Endothelial cell of umbilical vein (primary cell): ENCODE data around the gene ADARB1. TPM values are rescaled to one million over a fixed set of nuclear protein-coding genes. Genes with fewer than 3 reads are reported as not detected.

Source experiments
- BruUV-seq: library from RNA; stranded (reverse); fragments of 400-500 nt; replicated peaks from 2 replicates; lab custom pipeline; 2021; lab: Mats Ljungman, UMichigan
- CTCF ChIA-PET: fragments of 300-600, 350-600 bp; sonication (Branson Sonifier 250); formaldehyde crosslinking; loops from one replicate; lab custom pipeline; 2021; ENCODE audit warnings: antibody characterized with exemption, inconsistent platforms; lab: Charles Lee
- POLR2A ChIA-PET: fragments of 300-600, 350-600 bp; sonication (Branson Sonifier 250); formaldehyde crosslinking; loops from one replicate; lab custom pipeline; 2021; ENCODE audit warnings: antibody characterized with exemption, inconsistent platforms; lab: Charles Lee
- DNase-seq: peaks from one replicate; pipeline ENCODE4 v3.0.0-alpha.2; 2011; ENCODE audit warnings: low read depth, low spot score
- FAIRE-seq: peaks from 2 replicates; lab custom pipeline; 2011; peaks lifted over from hg19 to GRCh38; lab: Jason Lieb, UNC
- H2AFZ ChIP-seq: 2 replicates; pipeline ENCODE4 v1.6.0; 2012; ENCODE audit warnings: low read depth, low read length, control low read depth, inconsistent platforms
- H3K27ac ChIP-seq: 2 replicates; pipeline ENCODE4 v1.5.1; 2011; ENCODE audit warnings: low read depth, mild to moderate bottlenecking, control low read depth, low read length, moderate library complexity; ENCODE audit not compliant: insufficient read depth
- H3K27me3 ChIP-seq, 2 experiments: 2 replicates each; pipeline versions ENCODE4 v1.6.0 to v1.6.1; 2011; ENCODE audit warnings: low read length in 2 of 2, mixed read lengths in 1 of 2; ENCODE audit not compliant: control insufficient read depth in 2 of 2, insufficient read depth in 2 of 2
- H3K36me3 ChIP-seq, 2 experiments: 2 replicates in 1 of 2; 3 replicates in 1 of 2; pipeline ENCODE4 v1.5.1; 2011; ENCODE audit warnings: low read length in 2 of 2, mild to moderate bottlenecking in 1 of 2, moderate library complexity in 1 of 2; ENCODE audit not compliant: control insufficient read depth in 2 of 2, insufficient read depth in 2 of 2; ENCODE audit errors: extremely low read depth in 1 of 2
- H3K4me1 ChIP-seq: 3 replicates; pipeline ENCODE4 v1.5.1; 2011; ENCODE audit warnings: mild to moderate bottlenecking, low read length; ENCODE audit not compliant: control insufficient read depth, insufficient read depth; ENCODE audit errors: extremely low read depth
- H3K4me2 ChIP-seq: 2 replicates; pipeline ENCODE4 v1.6.1; 2011; ENCODE audit warnings: low read length, control low read depth, mixed read lengths; ENCODE audit not compliant: insufficient read depth
- H3K4me3 ChIP-seq, 3 experiments: fragments of 200-600 bp in 1 of 3; sonication (generic), shearing (Covaris generic) in 1 of 3; replicated peaks in 1 of 3; 2 replicates each; pipeline ENCODE4 v1.5.1; 2011 to 2016; ENCODE audit warnings: control low read depth in 3 of 3, low read length in 3 of 3, mild to moderate bottlenecking in 2 of 3, inconsistent platforms in 1 of 3, low read depth in 1 of 3, moderate library complexity in 1 of 3; ENCODE audit not compliant: insufficient read depth in 1 of 3
- H3K79me2 ChIP-seq: 2 replicates; pipeline ENCODE4 v1.6.0; 2012; ENCODE audit warnings: low read length, inconsistent platforms; ENCODE audit not compliant: control insufficient read depth, insufficient read depth
- H3K9ac ChIP-seq: replicated peaks from 2 replicates; pipeline ENCODE3; 2011; ENCODE audit warnings: low read length, control low read depth; ENCODE audit not compliant: insufficient read depth; ENCODE audit errors: extremely low read depth
- H3K9me1 ChIP-seq: replicated peaks from 3 replicates; pipeline ENCODE4 v1.6.0; 2011; ENCODE audit warnings: mild to moderate bottlenecking, low read length; ENCODE audit not compliant: control insufficient read depth, insufficient read depth; ENCODE audit errors: extremely low read depth
- H3K9me3 ChIP-seq: replicated peaks from 2 replicates; pipeline ENCODE4 v1.5.1; 2012; ENCODE audit warnings: low read length, inconsistent platforms; ENCODE audit not compliant: control insufficient read depth, insufficient read depth
- H4K20me1 ChIP-seq: replicated peaks from 2 replicates; pipeline ENCODE3; 2011; ENCODE audit warnings: mild to moderate bottlenecking, low read length; ENCODE audit not compliant: control insufficient read depth, insufficient read depth; ENCODE audit errors: extremely low read depth
- CTCF ChIP-seq, 2 donors: IDR thresholded peaks; 1 replicate in 1 of 2; 2 replicates in 1 of 2; pipeline ENCODE4 v1.5.1; 2011; ENCODE audit warnings: low read length in 2 of 2, mild to moderate bottlenecking in 2 of 2, moderate library complexity in 2 of 2, control low read depth in 1 of 2, inconsistent platforms in 1 of 2, low read depth in 1 of 2; ENCODE audit not compliant: insufficient read depth in 1 of 2; ENCODE audit errors: extremely low read depth in 1 of 2
- FOS ChIP-seq: IDR thresholded peaks from 2 replicates; pipeline ENCODE4 v1.6.1; 2011; ENCODE audit warnings: mild to moderate bottlenecking, low read length, moderate library complexity, borderline replicate concordance; ENCODE audit not compliant: insufficient read depth
- GATA2 ChIP-seq: IDR thresholded peaks from 2 replicates; pipeline ENCODE4 v1.7.0; 2011; ENCODE audit warnings: low read depth, mild to moderate bottlenecking, moderate library complexity, mixed read lengths, low read length; ENCODE audit not compliant: insufficient read length, insufficient read depth
- JUN ChIP-seq: IDR thresholded peaks from 2 replicates; pipeline ENCODE4 v1.6.1; 2011; ENCODE audit warnings: borderline replicate concordance, low read depth; ENCODE audit not compliant: insufficient read length, insufficient read depth
- MAX ChIP-seq: IDR thresholded peaks from 2 replicates; pipeline ENCODE4 v1.6.1; 2011; ENCODE audit not compliant: insufficient read depth, insufficient read length
- MYC ChIP-seq: IDR thresholded peaks from one replicate; pipeline ENCODE4 v1.6.1; 2011; ENCODE audit warnings: mild to moderate bottlenecking, low read depth, low read length
- POLR2A ChIP-seq: IDR thresholded peaks from 2 replicates; pipeline ENCODE4 v1.6.1; 2012; ENCODE audit warnings: low read depth, mild to moderate bottlenecking, control low read depth, low read length
- POLR2AphosphoS5 ChIP-seq: IDR thresholded peaks from 2 replicates; pipeline ENCODE4 v1.6.1; 2012; ENCODE audit warnings: low read depth, mild to moderate bottlenecking, control low read depth, low read length, moderate library complexity; ENCODE audit not compliant: insufficient read depth
- dilution Hi-C: fragments of 300-500 bp; cut with MboI; formaldehyde crosslinking; loops from one replicate; pipeline ENCODE4 v1.15.0; 2019; ENCODE audit warnings: low sequenced_read_pairs; ENCODE audit not compliant: extremely low pct_ligation_motif_present
- intact Hi-C: fragments of 100-400 bp; cut with micrococcal nuclease; formaldehyde crosslinking; loops from one replicate; pipeline ENCODE4 v1.10.0; 2022
- polyA plus RNA-seq, 4 experiments: library from polyadenylated mRNA; depleted of rRNA in 3 of 4; stranded (reverse) in 3 of 4; unstranded in 1 of 4; fragments of >200 nt; gene quantifications; 2 replicates each; pipeline versions ENCODE4 v1.2.1 to v1.2.3, GENCODE V29; 2011 to 2012; ENCODE audit warnings: missing spikeins in 1 of 4
- total RNA-seq: library from RNA; stranded (reverse); gene quantifications from 2 replicates; pipeline ENCODE4 v1.2.3, GENCODE V29; 2021

ADARB1 gene
- total and polyA plus RNA-seq, 2 donors (not counting 3 experiments of a cell fraction or from before 2014, with no cell fraction given) = 32.5 to 54.3 TPM

GRCh38 chr21:45231705-45232104, 157.3 kb downstream of the ADARB1 start:
- no peak overlapping the region for H3K9ac ChIP-seq
- H3K79me2 ChIP-seq = no peaks in the 10 kb centered on the region
- no peak overlapping the region for H2AFZ ChIP-seq
- no peak overlapping the region for H3K4me3 ChIP-seq
- no peaks in the 10 kb centered on the region for H3K36me3 ChIP-seq
- dilution Hi-C loops (no loop called here), intact Hi-C loops (no loop called here)
- no peaks in the 10 kb centered on the region for H3K9me1 ChIP-seq
- FAIRE-seq = no peak
- H3K27ac ChIP-seq = no peak overlapping the region
- H3K9me3 ChIP-seq = no peaks in the 10 kb centered on the region
- DNase-seq = no peak
- ChIA-PET POLR2A (no interaction called here), CTCF (no interaction called here)
- TF ChIP-seq GATA2 (no peak), CTCF (IDR thresholded peaks at IDR 0.05; ENCODE audit: extremely low read depth in 1 of 2, insufficient read depth in 1 of 2, low read depth in 1 of 2, low read length in 2 of 2) (no peak), FOS (no peak), JUN (no peak), MAX (no peak), POLR2A (no peak), POLR2AphosphoS5 (no peak), MYC (no peak)
- no peaks in the 10 kb centered on the region for H4K20me1 ChIP-seq
- H3K27me3 ChIP-seq = peaks cover 6 to 16% of the 10 kb centered on the region in 2 experiments
- no TSS peak for BruUV-seq
- H3K4me1 ChIP-seq = no peaks in the 10 kb centered on the region
- no peak overlapping the region for H3K4me2 ChIP-seq
